Activated CD8-positive, alpha-beta T cell treated with anti-CD3 and anti-CD28 coated beads for 36 hours (primary cell): ENCODE results near the gene NDUFS7. TPM values are rescaled to one million over a fixed set of nuclear protein-coding genes. Genes with fewer than 3 reads are reported as not detected.

Experiments
- ATAC-seq: fragments of 200-7000 bp; cut with Tn5 transposase; one replicate; pipeline ENCODE4 v1.10.0; 2021; ENCODE audit warnings: mild to moderate bottlenecking, moderate library complexity
- CTCF ChIA-PET: fragments of 350-600 bp; sonication (Branson Sonifier 250); formaldehyde crosslinking; loops from one replicate; lab custom pipeline; 2021; ENCODE audit warnings: antibody characterized with exemption; lab: Charles Lee
- POLR2A ChIA-PET: fragments of 350-600 bp; sonication (Branson Sonifier 250); formaldehyde crosslinking; loops from one replicate; lab custom pipeline; 2021; ENCODE audit warnings: antibody characterized with exemption; lab: Charles Lee
- DNase-seq: peaks from one replicate; pipeline ENCODE4 v3.0.0-alpha.2; 2020
- H3K27ac Mint-ChIP-seq: one replicate; pipeline ENCODE4 v1.8.0; 2021; ENCODE audit warnings: mild to moderate bottlenecking, mixed read lengths
- H3K27me3 Mint-ChIP-seq: one replicate; pipeline ENCODE4 v1.8.0; 2021; ENCODE audit warnings: mixed read lengths
- H3K36me3 Mint-ChIP-seq: one replicate; pipeline ENCODE4 v1.8.0; 2021; ENCODE audit warnings: low read depth, mixed read lengths
- H3K4me1 Mint-ChIP-seq: one replicate; pipeline ENCODE4 v1.8.0; 2021; ENCODE audit warnings: low read depth, mixed read lengths
- H3K4me3 Mint-ChIP-seq: one replicate; pipeline ENCODE4 v1.8.0; 2021; ENCODE audit warnings: mild to moderate bottlenecking, moderate library complexity, mixed read lengths
- H3K9me3 Mint-ChIP-seq: one replicate; pipeline ENCODE4 v1.8.0; 2021; ENCODE audit warnings: mixed read lengths
- intact Hi-C: fragments of 100-400 bp; cut with micrococcal nuclease; formaldehyde crosslinking; loops from one replicate; pipeline ENCODE4 v1.10.0; 2022
- total RNA-seq, 2 experiments: library from RNA; stranded (reverse); gene quantifications; one replicate each; pipeline ENCODE4 v1.2.3, GENCODE V29; 2021
- TF ChIP-seq, protein P1 (sequence below): fragments of 200-600 bp; IDR thresholded peaks from one replicate; pipeline ENCODE4 v1.8.0; 2022; ENCODE audit warnings: antibody characterized with exemption, mild to moderate bottlenecking

Gene NDUFS7
- total RNA-seq, 2 experiments from 2014 or later, result 113 to 120 TPM

DNA sequence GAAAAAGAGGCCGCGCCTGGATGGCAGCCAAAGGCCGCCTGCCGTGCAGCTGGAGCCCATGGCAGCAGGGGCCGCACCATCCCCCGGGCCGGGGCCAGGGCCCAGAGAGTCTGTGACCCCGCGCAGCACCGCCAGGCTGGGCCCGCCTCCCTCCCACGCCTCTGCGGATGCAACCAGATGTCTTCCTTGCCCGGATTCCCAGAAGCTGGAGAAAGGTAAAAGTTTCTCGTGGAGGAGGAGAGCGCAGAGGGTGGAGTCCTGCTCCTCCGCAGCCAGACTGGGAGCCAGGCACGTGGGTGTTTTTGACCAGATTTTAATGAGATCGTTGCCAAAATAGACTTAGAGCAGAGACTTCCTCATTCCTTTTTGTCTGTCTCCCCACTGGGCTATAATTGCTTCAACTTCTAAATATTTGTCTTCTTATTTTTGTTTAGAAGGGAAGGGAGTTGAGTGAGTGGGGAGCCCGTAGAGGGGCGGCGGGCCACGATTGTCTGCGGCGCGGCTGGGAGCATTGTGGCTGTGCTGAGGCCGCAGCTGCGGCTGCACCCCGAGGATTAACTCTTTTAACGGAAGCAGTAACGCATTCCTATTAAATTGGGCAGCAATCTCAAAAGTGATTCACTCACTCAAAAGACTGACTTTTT lies 22.8 kb upstream of the NDUFS7 start:
- ChIA-PET POLR2A (interaction anchor here (1.6 kb wide), 1 partner anchor 22 kb away, joined by 3 read pairs; no protein-coding TSS in a partner anchor), CTCF (no interaction called here)
- H3K36me3 Mint-ChIP-seq, result peaks cover 46% of the 10 kb centered on the region
- ATAC-seq, result no peak
- H3K4me1 Mint-ChIP-seq, result peaks cover 40% of the 10 kb centered on the region
- no peaks in the 10 kb centered on the region for H3K9me3 Mint-ChIP-seq
- no peak overlapping the region for H3K27ac Mint-ChIP-seq
- intact Hi-C loops, result loop anchor here (10.0 kb wide), 1 partner anchor 86 kb away; the partner anchor contains the start of gene FAM174C
- H3K4me3 Mint-ChIP-seq, result no peak overlapping the region
- no peak for DNase-seq
- TF ChIP-seq, protein P1, sequence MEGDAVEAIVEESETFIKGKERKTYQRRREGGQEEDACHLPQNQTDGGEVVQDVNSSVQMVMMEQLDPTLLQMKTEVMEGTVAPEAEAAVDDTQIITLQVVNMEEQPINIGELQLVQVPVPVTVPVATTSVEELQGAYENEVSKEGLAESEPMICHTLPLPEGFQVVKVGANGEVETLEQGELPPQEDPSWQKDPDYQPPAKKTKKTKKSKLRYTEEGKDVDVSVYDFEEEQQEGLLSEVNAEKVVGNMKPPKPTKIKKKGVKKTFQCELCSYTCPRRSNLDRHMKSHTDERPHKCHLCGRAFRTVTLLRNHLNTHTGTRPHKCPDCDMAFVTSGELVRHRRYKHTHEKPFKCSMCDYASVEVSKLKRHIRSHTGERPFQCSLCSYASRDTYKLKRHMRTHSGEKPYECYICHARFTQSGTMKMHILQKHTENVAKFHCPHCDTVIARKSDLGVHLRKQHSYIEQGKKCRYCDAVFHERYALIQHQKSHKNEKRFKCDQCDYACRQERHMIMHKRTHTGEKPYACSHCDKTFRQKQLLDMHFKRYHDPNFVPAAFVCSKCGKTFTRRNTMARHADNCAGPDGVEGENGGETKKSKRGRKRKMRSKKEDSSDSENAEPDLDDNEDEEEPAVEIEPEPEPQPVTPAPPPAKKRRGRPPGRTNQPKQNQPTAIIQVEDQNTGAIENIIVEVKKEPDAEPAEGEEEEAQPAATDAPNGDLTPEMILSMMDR, result no peak
- no peaks in the 10 kb centered on the region for H3K27me3 Mint-ChIP-seq

DNA sequence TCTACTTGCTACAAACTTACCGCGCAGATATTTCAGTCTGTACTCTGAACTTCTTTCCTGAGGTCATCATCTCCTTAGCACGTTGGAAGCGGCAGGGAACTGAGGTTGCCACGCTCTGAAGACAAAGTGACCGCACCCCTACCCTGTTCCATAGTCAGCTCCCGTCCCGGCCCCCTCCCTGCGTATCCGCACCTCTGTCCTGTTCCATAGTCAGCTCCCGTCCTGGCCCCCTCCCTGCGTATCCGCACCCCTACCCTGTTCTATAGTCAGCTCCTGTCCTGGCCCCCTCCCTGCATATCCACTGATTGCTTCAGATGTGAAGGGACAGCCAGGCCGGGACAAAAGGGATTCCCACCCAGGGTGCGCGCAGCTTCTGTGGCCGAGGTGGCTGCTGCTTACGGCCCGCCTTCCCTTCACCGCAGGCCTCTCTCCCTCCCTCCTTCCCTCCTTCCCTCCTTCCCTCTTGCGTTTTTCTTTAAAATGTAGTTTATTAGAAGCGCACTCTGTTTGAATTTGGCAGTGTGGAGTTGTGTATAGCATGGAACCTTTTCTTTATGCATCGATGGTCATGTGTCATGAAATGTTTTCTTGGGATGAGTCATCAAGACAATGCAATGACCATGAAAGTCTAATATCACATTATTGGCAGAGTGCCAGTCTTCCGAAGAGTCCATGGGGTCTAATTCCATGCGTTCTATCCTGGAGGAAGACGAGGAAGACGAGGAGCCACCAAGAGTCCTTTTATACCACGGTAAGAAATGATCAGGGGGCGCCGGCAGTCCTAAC lies 21.9 kb upstream of the NDUFS7 start:
- intact Hi-C loops, result loop anchor here (10.0 kb wide), 1 partner anchor 87 kb away; the partner anchor contains the start of gene FAM174C
- H3K36me3 Mint-ChIP-seq, result peaks cover 44% of the 10 kb centered on the region
- H3K27ac Mint-ChIP-seq, result no peak overlapping the region
- ATAC-seq (no peak), DNase-seq (no peak)
- no peaks in the 10 kb centered on the region for H3K27me3 Mint-ChIP-seq
- POLR2A ChIA-PET, result interaction anchor here (1.6 kb wide), 1 partner anchor 21 kb away, joined by 3 read pairs; no protein-coding TSS in a partner anchor
- H3K4me3 Mint-ChIP-seq, result no peak overlapping the region
- CTCF ChIA-PET, result no interaction called here
- peaks cover 35% of the 10 kb centered on the region for H3K4me1 Mint-ChIP-seq
- TF ChIP-seq, protein P1, result no peak
- no peaks in the 10 kb centered on the region for H3K9me3 Mint-ChIP-seq

DNA sequence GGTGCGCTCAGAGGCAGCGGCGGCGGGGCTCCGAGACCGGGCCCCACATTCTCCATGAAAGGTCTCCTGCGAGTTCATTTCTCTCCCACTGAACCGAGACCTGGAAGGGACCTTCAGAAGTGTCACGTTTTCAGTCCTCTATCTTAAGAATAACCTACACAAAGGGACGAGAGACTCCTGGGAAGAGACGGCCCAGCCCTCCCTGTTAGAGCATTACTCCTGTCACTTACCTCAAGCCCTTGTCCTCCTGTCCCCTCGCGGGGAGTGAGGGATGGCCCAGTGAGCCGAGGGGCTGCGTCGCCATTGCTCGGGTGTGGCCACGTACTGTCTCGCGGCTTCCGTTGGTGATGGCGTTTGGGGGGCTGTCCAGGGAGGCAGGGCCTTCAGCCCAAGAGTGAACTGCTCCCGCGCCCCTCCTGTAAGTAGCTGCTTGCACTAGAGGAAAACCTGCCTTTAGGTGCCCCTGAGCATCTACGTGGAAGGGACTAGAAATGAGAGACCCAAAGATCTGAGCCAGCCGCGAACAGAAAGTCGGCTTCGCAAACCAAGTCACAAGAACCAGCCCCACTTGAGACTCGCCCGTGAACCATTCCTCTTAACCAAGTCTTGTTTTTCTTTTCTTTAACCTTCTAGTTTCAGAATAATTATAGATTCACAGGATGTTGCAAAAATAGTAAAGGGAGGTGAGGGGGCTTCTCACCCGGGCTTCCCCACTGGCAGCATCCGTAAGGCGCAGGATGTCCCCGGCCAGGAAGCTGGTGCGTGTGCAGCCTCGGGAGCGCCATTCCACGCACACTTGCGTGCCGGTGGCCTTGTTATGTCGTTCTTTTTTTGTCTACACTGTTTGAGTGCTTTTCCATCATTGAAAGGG lies 21.1 kb upstream of the NDUFS7 start:
- ATAC-seq (no peak), DNase-seq (no peak)
- TF ChIP-seq, protein P1, result no peak
- intact Hi-C loops, result loop anchor here (10.0 kb wide), 1 partner anchor 88 kb away; the partner anchor contains the start of gene FAM174C
- Mint-ChIP-seq H3K27me3 (no peaks in the 10 kb centered on the region), H3K9me3 (no peaks in the 10 kb centered on the region), H3K4me1 (peaks cover 32% of the 10 kb centered on the region), H3K4me3 (peak overlapping the region; percentile 62), H3K36me3 (peaks cover 40% of the 10 kb centered on the region), H3K27ac (peak overlapping the region; percentile 67)
- POLR2A ChIA-PET, result interaction anchor here (0.6 to 1.6 kb wide), 2 partner anchors 9 to 20 kb away, joined by 3 read pairs; no protein-coding TSS in a partner anchor
- CTCF ChIA-PET, result interaction anchor here (2.4 kb wide), 1 partner anchor 83 kb away, joined by 12 read pairs; no protein-coding TSS in a partner anchor

DNA sequence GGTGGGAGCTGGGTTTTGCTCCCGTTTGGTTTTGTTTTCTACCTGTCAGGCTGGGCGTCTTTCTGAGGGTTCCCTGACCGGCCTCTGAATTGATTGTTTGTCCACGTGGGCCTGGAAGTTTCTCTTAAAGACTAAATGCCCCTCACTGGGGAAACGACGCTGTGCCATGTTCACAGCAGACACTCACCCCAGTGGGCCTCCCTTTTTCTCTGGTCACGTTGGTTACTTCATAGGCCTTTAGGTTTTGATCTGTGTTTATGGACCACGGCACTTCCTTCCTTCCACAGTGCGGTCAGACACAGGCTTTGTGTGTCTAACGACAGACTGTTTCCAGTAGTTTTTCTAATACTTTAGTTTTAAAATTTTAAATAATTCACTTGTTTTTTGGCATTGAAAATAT lies 20.1 kb upstream of the NDUFS7 start:
- Mint-ChIP-seq H3K9me3 (no peaks in the 10 kb centered on the region), H3K4me1 (peaks cover 32% of the 10 kb centered on the region), H3K4me3 (peak overlapping the region; percentile 62), H3K36me3 (peaks cover 33% of the 10 kb centered on the region), H3K27ac (peak overlapping the region; percentile 50), H3K27me3 (no peaks in the 10 kb centered on the region)
- peak; percentile 59 for ATAC-seq
- CTCF ChIA-PET, result interaction anchor here (0.6 to 2.4 kb wide), 2 partner anchors 84 to 86 kb away, joined by 3 to 12 read pairs; no protein-coding TSS in a partner anchor
- DNase-seq, result peak; percentile 57
- intact Hi-C loops, result loop anchor here (10.0 kb wide), 1 partner anchor 89 kb away; the partner anchor contains the start of gene FAM174C
- POLR2A ChIA-PET, result interaction anchor here (0.7 to 0.9 kb wide), 2 partner anchors 92 to 110 kb away, joined by 3 to 5 read pairs; no protein-coding TSS in a partner anchor
- TF ChIP-seq, protein P1, result no peak
